Activated CD4-positive, CD25-positive, alpha-beta regulatory T cell treated with anti-CD3 and anti-CD28 coated beads, Interleukin-2, amount 50 U/mL, for 16 hours (primary cell): ENCODE measurements around the gene NOS1AP.

ENCODE experiments used
- DNase-seq: peaks from one replicate; pipeline ENCODE4 v3.0.0-alpha.2; 2020; ENCODE audit warnings: low read depth, low spot score

The NOS1AP gene

GRCh38 chr1:162381941-162382750 lies 312.7 kb downstream of the NOS1AP start:
- DNase-seq: no peak

- no peak for DNase-seq
These were observed 313.6 kb downstream of the NOS1AP start for GRCh38 chr1:162383091-162383490.

GRCh38 chr1:162383516-162383915 lies 314.0 kb downstream of the NOS1AP start:
- no peak for DNase-seq

GRCh38 chr1:162384116-162384515 lies 314.6 kb downstream of the NOS1AP start:
- no peak for DNase-seq

- no peak for DNase-seq
These were observed 315.2 kb downstream of the NOS1AP start for GRCh38 chr1:162384601-162385279.

GRCh38 chr1:162385280-162385623 lies 315.8 kb downstream of the NOS1AP start:
- no peak for DNase-seq

- no peak for DNase-seq
These were observed 316.2 kb downstream of the NOS1AP start for GRCh38 chr1:162385702-162386101.

- no peak for DNase-seq
These were observed 317.1 kb downstream of the NOS1AP start for GRCh38 chr1:162386292-162387225.

- DNase-seq: no peak
These were observed 318.0 kb downstream of the NOS1AP start for GRCh38 chr1:162387226-162388082.

- DNase-seq: no peak
These were observed 318.6 kb downstream of the NOS1AP start for GRCh38 chr1:162388083-162388594.

GRCh38 chr1:162388615-162389014 lies 319.1 kb downstream of the NOS1AP start:
- no peak for DNase-seq

- no peak for DNase-seq
These were observed 319.7 kb downstream of the NOS1AP start for GRCh38 chr1:162389021-162389818.

GRCh38 chr1:162389971-162390370 lies 320.5 kb downstream of the NOS1AP start:
- no peak for DNase-seq

- no peak for DNase-seq
These were observed 321.1 kb downstream of the NOS1AP start for GRCh38 chr1:162390396-162391185.

GRCh38 chr1:162391790-162392563 lies 322.5 kb downstream of the NOS1AP start:
- DNase-seq: no peak

- no peak for DNase-seq
These were observed 326.9 kb downstream of the NOS1AP start for GRCh38 chr1:162396201-162396906.

- DNase-seq: no peak
These were observed 327.6 kb downstream of the NOS1AP start for GRCh38 chr1:162397039-162397448.
